Measurements from ENCODE around the gene MGMT.

GRCh38 chr10:129678186-129678585, 211.1 kb downstream of the MGMT start:
- no peak for TF ChIP-seq CTCF (conservative IDR thresholded peaks at IDR 0.05 in 1 of 2, IDR thresholded peaks at IDR 0.05 in 1 of 2; ENCODE audit: low read depth in 1 of 2, low read length in 2 of 2)
- TF ChIP-seq EZH2 (IDR thresholded peaks at IDR 0.05; ENCODE audit: low read length, missing control alignments), result no peak

Data from fibroblast of lung (primary cell).